Measurements from ENCODE around the gene BTF3. TPM values are rescaled to one million over a fixed set of nuclear protein-coding genes. Genes with fewer than 3 reads are reported as not detected.

Gene BTF3
- total RNA-seq, 4 donors from 2014 or later, result 423 to 586 (median 532) TPM

GRCh38 chr5:73472116-73472515 lies 26.1 kb upstream of the BTF3 start:
- no peaks in the 10 kb centered on the region for H3K36me3 ChIP-seq
- TF ChIP-seq EP300 (IDR thresholded peaks at IDR 0.05) (no peak), POLR2AphosphoS5 (IDR thresholded peaks at IDR 0.05) (no peak), POLR2A (IDR thresholded peaks at IDR 0.05) (no peak)
- H3K4me3 ChIP-seq, result no peak overlapping the region
- no peak for ATAC-seq
- 59 to 60% methylated on average over 3 of the region's 3 CpGs for WGBS, 2 donors (ENCODE audit: low coverage in 1 of 2)
- H3K27ac ChIP-seq, result no peak overlapping the region
- H3K27me3 ChIP-seq, result no peaks in the 10 kb centered on the region
- H3K9me3 ChIP-seq, result no peaks in the 10 kb centered on the region
- no peaks in the 10 kb centered on the region for H3K4me1 ChIP-seq

GRCh38 chr5:73480500-73480899 lies 17.7 kb upstream of the BTF3 start:
- Histone ChIP-seq H3K4me1 (no peaks in the 10 kb centered on the region), H3K9me3 (no peaks in the 10 kb centered on the region), H3K4me3 (no peak overlapping the region), H3K36me3 (no peaks in the 10 kb centered on the region), H3K27me3 (no peaks in the 10 kb centered on the region), H3K27ac (no peak overlapping the region)
- no peak for ATAC-seq
- TF ChIP-seq, protein P1, sequence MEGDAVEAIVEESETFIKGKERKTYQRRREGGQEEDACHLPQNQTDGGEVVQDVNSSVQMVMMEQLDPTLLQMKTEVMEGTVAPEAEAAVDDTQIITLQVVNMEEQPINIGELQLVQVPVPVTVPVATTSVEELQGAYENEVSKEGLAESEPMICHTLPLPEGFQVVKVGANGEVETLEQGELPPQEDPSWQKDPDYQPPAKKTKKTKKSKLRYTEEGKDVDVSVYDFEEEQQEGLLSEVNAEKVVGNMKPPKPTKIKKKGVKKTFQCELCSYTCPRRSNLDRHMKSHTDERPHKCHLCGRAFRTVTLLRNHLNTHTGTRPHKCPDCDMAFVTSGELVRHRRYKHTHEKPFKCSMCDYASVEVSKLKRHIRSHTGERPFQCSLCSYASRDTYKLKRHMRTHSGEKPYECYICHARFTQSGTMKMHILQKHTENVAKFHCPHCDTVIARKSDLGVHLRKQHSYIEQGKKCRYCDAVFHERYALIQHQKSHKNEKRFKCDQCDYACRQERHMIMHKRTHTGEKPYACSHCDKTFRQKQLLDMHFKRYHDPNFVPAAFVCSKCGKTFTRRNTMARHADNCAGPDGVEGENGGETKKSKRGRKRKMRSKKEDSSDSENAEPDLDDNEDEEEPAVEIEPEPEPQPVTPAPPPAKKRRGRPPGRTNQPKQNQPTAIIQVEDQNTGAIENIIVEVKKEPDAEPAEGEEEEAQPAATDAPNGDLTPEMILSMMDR (IDR thresholded peaks at IDR 0.05), result no peak
- TF ChIP-seq POLR2A (IDR thresholded peaks at IDR 0.05) (no peak), POLR2AphosphoS5 (IDR thresholded peaks at IDR 0.05) (no peak), EP300 (IDR thresholded peaks at IDR 0.05) (no peak)
- 75 to 100% methylated on average over 1 of the region's 1 CpG for WGBS, 2 donors (ENCODE audit: low coverage in 1 of 2)

DNA sequence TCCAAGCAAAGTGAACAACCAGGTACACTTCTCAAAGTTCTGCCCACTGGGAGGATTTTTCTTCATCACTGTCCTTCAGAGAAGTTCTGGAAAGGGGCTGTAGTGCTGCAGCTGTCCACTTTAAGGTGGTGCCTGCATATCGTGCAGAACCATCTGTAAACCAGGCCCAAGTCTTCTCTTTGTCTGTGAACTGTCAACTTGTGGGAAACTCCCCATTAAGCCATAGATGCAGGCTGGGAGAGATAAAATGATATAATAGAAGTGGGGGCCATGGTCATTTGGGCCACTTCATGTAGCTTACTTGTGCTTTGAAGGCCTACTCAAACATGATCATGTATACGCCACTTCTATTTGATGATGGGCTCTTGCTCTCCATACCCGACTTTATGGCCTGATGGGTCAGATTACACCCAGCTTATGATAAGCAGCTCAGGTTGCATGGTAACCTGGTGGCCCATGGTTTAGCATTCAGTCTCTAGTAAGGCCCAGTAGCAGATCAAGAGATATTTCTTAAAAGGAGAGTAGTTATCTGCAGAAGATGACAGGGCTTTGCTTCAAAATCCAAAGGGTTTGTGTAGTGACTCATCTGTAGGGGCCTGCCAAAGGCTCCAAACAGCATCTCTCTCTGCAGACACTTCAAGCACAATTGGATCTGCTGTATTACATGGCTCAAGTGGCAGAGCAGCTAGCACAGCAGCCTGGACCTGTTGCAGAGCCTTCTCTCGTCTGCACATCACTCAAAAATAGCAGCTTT lies 15.7 kb upstream of the BTF3 start:
- no peak for ATAC-seq
- Histone ChIP-seq H3K4me1 (no peaks in the 10 kb centered on the region), H3K36me3 (no peaks in the 10 kb centered on the region), H3K27ac (no peak overlapping the region), H3K27me3 (peaks cover 9% of the 10 kb centered on the region), H3K4me3 (no peak overlapping the region), H3K9me3 (no peaks in the 10 kb centered on the region)
- WGBS, 2 donors (ENCODE audit: low coverage in 1 of 2), result 56 to 90% methylated on average over 2 of the region's 4 CpGs
- TF ChIP-seq, protein P1 (IDR thresholded peaks at IDR 0.05), result no peak
- TF ChIP-seq EP300 (IDR thresholded peaks at IDR 0.05) (no peak), POLR2AphosphoS5 (IDR thresholded peaks at IDR 0.05) (no peak), POLR2A (IDR thresholded peaks at IDR 0.05) (no peak)

- 77 to 93% methylated on average over 4 of the region's 4 CpGs for whole genome bisulfite sequencing, 2 donors (ENCODE audit: low coverage in 1 of 2)
- TF ChIP-seq EP300 (IDR thresholded peaks at IDR 0.05) (no peak), POLR2AphosphoS5 (IDR thresholded peaks at IDR 0.05) (no peak), POLR2A (IDR thresholded peaks at IDR 0.05) (no peak)
- TF ChIP-seq, protein P1 (IDR thresholded peaks at IDR 0.05), result no peak
- H3K27me3 ChIP-seq, result peaks cover 9% of the 10 kb centered on the region
- H3K36me3 ChIP-seq, result no peaks in the 10 kb centered on the region
- no peak overlapping the region for H3K4me3 ChIP-seq
- ATAC-seq, result no peak
- no peaks in the 10 kb centered on the region for H3K4me1 ChIP-seq
- H3K27ac ChIP-seq, result no peak overlapping the region
- H3K9me3 ChIP-seq, result no peaks in the 10 kb centered on the region
Measured at GRCh38 chr5:73483676-73484075, 14.6 kb upstream of the BTF3 start.

GRCh38 chr5:73484511-73484910 lies 13.7 kb upstream of the BTF3 start:
- peaks cover 9% of the 10 kb centered on the region for H3K27me3 ChIP-seq
- no peaks in the 10 kb centered on the region for H3K9me3 ChIP-seq
- H3K27ac ChIP-seq, result no peak overlapping the region
- no peaks in the 10 kb centered on the region for H3K36me3 ChIP-seq
- no peak overlapping the region for H3K4me3 ChIP-seq
- no peaks in the 10 kb centered on the region for H3K4me1 ChIP-seq
- no peak for TF ChIP-seq POLR2A (IDR thresholded peaks at IDR 0.05)
- no peak for TF ChIP-seq EP300 (IDR thresholded peaks at IDR 0.05)
- TF ChIP-seq POLR2AphosphoS5 (IDR thresholded peaks at IDR 0.05), result no peak
- WGBS, 2 donors (ENCODE audit: low coverage in 1 of 2), result 90 to 100% methylated on average over 1 of the region's 1 CpG
- ATAC-seq, result no peak

- 87 to 94% methylated on average over 2 to 3 of the region's 3 CpGs for WGBS, 2 donors (ENCODE audit: low coverage in 1 of 2)
- Histone ChIP-seq H3K9me3 (no peaks in the 10 kb centered on the region), H3K4me1 (no peaks in the 10 kb centered on the region), H3K4me3 (no peak overlapping the region), H3K27me3 (peaks cover 9% of the 10 kb centered on the region), H3K27ac (no peak overlapping the region), H3K36me3 (no peaks in the 10 kb centered on the region)
- no peak for ATAC-seq
- TF ChIP-seq EP300 (IDR thresholded peaks at IDR 0.05) (no peak), POLR2A (IDR thresholded peaks at IDR 0.05) (no peak), POLR2AphosphoS5 (IDR thresholded peaks at IDR 0.05) (no peak)
- TF ChIP-seq, protein P1 (IDR thresholded peaks at IDR 0.05), result no peak
Measured at GRCh38 chr5:73485715-73486114, 12.5 kb upstream of the BTF3 start.
